ENCODE measurements around the gene SNRPA. TPM values are rescaled to one million over a fixed set of nuclear protein-coding genes. Genes with fewer than 3 reads are reported as not detected.
A peak's percentile ranks its signal among the peaks of the same experiment; 100 is the strongest.

The SNRPA gene
- total and polyA plus RNA-seq, 12 donors: 18.5 to 176 (median 62.9) TPM

- Histone ChIP-seq H3K4me1 (replicated peaks in 1 of 2) (peaks cover 23 to 46% of the 10 kb centered on the region in 2 donors), H3K4me3 (no peak overlapping the region), H3K27ac (peak overlapping the region in 1 of 5 donors; percentile 39), H3K9me3 (replicated peaks in 1 of 3) (no peaks in the 10 kb centered on the region), H3K36me3 (replicated peaks in 1 of 2) (peaks cover 0 to 35% of the 10 kb centered on the region in 2 donors), H3K27me3 (no peaks in the 10 kb centered on the region)
- no peak for DNase-seq
- intact Hi-C loops (cut with DNase I): no loop called here
- WGBS, 4 donors: 91 to 98% (median 96%) methylated on average over 6 to 8 of the region's 8 CpGs
- TF ChIP-seq POLR2A (IDR thresholded peaks at IDR 0.05) (no peak), CTCF (IDR thresholded peaks at IDR 0.05) (no peak)
Measured at GRCh38 chr19:40755791-40756190, 4.8 kb downstream of the SNRPA start.

- Histone ChIP-seq H3K4me1 (replicated peaks in 1 of 2) (peaks cover 23 to 46% of the 10 kb centered on the region in 2 donors), H3K36me3 (replicated peaks in 1 of 2) (peaks cover 0 to 43% of the 10 kb centered on the region in 2 donors)
- intact Hi-C loops (cut with DNase I): no loop called here
Measured at GRCh38 chr19:40756502-40757110, 5.6 kb downstream of the SNRPA start.

GRCh38 chr19:40758491-40758890 lies 7.5 kb downstream of the SNRPA start:
- peaks cover 13 to 33% of the 10 kb centered on the region in 2 donors for H3K4me1 ChIP-seq (replicated peaks in 1 of 2)
- H3K36me3 ChIP-seq (replicated peaks in 1 of 2): peaks cover 0 to 62% of the 10 kb centered on the region in 2 donors
- H3K27ac ChIP-seq: no peak overlapping the region
- no peaks in the 10 kb centered on the region for H3K9me3 ChIP-seq (replicated peaks in 1 of 3)
- intact Hi-C loops (cut with DNase I): no loop called here
- DNase-seq: no peak
- TF ChIP-seq CTCF (IDR thresholded peaks at IDR 0.05) (no peak), POLR2A (IDR thresholded peaks at IDR 0.05) (no peak)
- no peak overlapping the region for H3K4me3 ChIP-seq
- H3K27me3 ChIP-seq: no peaks in the 10 kb centered on the region
- 94 to 100% (median 96%) methylated on average over 3 of the region's 3 CpGs for WGBS, 4 donors

More at GRCh38 chr19:40756502-40757110, 5.6 kb downstream of the SNRPA start:
- Histone ChIP-seq H3K9me3 (replicated peaks in 1 of 3) (no peaks in the 10 kb centered on the region), H3K27me3 (no peaks in the 10 kb centered on the region), H3K4me3 (no peak overlapping the region), H3K27ac (no peak overlapping the region)
- DNase-seq: no peak
- no peak for TF ChIP-seq CTCF (IDR thresholded peaks at IDR 0.05)
- no peak for TF ChIP-seq POLR2A (IDR thresholded peaks at IDR 0.05)
- WGBS, 4 donors: 71 to 77% (median 74%) methylated on average over 10 to 11 of the region's 11 CpGs

GRCh38 chr19:40759352-40759751 lies 8.3 kb downstream of the SNRPA start:
- H3K4me3 ChIP-seq: no peak overlapping the region
- no peak for DNase-seq
- H3K9me3 ChIP-seq (replicated peaks in 1 of 3): no peaks in the 10 kb centered on the region
- intact Hi-C loops (cut with DNase I): no loop called here
- peaks cover 5 to 24% of the 10 kb centered on the region in 2 donors for H3K4me1 ChIP-seq (replicated peaks in 1 of 2)
- peaks cover 0 to 70% of the 10 kb centered on the region in 2 donors for H3K36me3 ChIP-seq (replicated peaks in 1 of 2)
- 90 to 95% (median 92%) methylated on average over 5 to 13 of the region's 13 CpGs for WGBS, 4 donors
- TF ChIP-seq CTCF (IDR thresholded peaks at IDR 0.05): no peak
- no peak for TF ChIP-seq POLR2A (IDR thresholded peaks at IDR 0.05)
- no peak overlapping the region for H3K27ac ChIP-seq
- H3K27me3 ChIP-seq: no peaks in the 10 kb centered on the region

Data from adrenal gland (tissue), 12 donors.